HG03139 (cell line): ENCODE data around the gene CCM2.
A peak's percentile ranks its signal among the peaks of the same experiment; 100 is the strongest.

Experiments used
- ATAC-seq: cut with Tn5 transposase; IDR thresholded peaks from one replicate; pipeline ENCODE4 v1.9.1; 2021; ENCODE audit not compliant: unreplicated experiment

The CCM2 gene

GRCh38 chr7:45000093-45001032, at the start of gene CCM2:
Gene CCM2 (plus strand): TSS chr7:45000201. CDS start chr7:45000334, 133 bp downstream.
- peak; percentile 4 for ATAC-seq

GRCh38 chr7:44953156-44953555, 46.8 kb upstream of the CCM2 start:
- no peak for ATAC-seq

- no peak for ATAC-seq
Observed at GRCh38 chr7:44955733-44956132, 44.3 kb upstream of the CCM2 start.

- no peak for ATAC-seq
Observed at GRCh38 chr7:44956157-44956766, 43.7 kb upstream of the CCM2 start.

- no peak for ATAC-seq
Observed at GRCh38 chr7:44958645-44959344, 41.2 kb upstream of the CCM2 start.

- ATAC-seq = no peak
Observed at GRCh38 chr7:44959433-44959951, 40.5 kb upstream of the CCM2 start.

- ATAC-seq = no peak
Observed at GRCh38 chr7:44960011-44960580, 39.9 kb upstream of the CCM2 start.

- ATAC-seq = no peak
Observed at GRCh38 chr7:44961844-44962482, 38.0 kb upstream of the CCM2 start.

- no peak for ATAC-seq
Observed at GRCh38 chr7:44962483-44963251, 37.3 kb upstream of the CCM2 start.

- ATAC-seq = no peak
Observed at GRCh38 chr7:44963364-44964290, 36.4 kb upstream of the CCM2 start.

- ATAC-seq = no peak
Observed at GRCh38 chr7:44964384-44964830, 35.6 kb upstream of the CCM2 start.

GRCh38 chr7:44964831-44965440, 35.1 kb upstream of the CCM2 start:
- ATAC-seq = no peak

- ATAC-seq = no peak
Observed at GRCh38 chr7:44965441-44965903, 34.5 kb upstream of the CCM2 start.

GRCh38 chr7:44965937-44966730, 33.9 kb upstream of the CCM2 start:
- ATAC-seq = no peak

GRCh38 chr7:44966731-44967538, 33.1 kb upstream of the CCM2 start:
- ATAC-seq = no peak
